Measurements from ENCODE around the gene LHX4.

GRCh38 chr1:180211860-180212229 is 18.2 kb upstream of the LHX4 start:
- TF ChIP-seq RFXAP (CRISPR knock-in tag; IDR thresholded peaks at IDR 0.05; ENCODE audit: borderline replicate concordance) (no peak), MXD1 (CRISPR knock-in tag; IDR thresholded peaks at IDR 0.05) (no peak), CTCF (CRISPR knock-in tag; IDR thresholded peaks at IDR 0.05) (no peak), SETDB1 (CRISPR knock-in tag; IDR thresholded peaks at IDR 0.05; ENCODE audit: borderline replicate concordance) (no peak), ZBTB42 (CRISPR knock-in tag; IDR thresholded peaks at IDR 0.05) (no peak), POLR2AphosphoS5 (IDR thresholded peaks at IDR 0.05; ENCODE audit: low read depth, low read length) (no peak), ELF1 (CRISPR knock-in tag; IDR thresholded peaks at IDR 0.05) (no peak), ZNF318 (CRISPR knock-in tag; IDR thresholded peaks at IDR 0.05) (no peak), ZFP37 (CRISPR knock-in tag; IDR thresholded peaks at IDR 0.05; ENCODE audit: borderline replicate concordance) (no peak), POLR2A (IDR thresholded peaks at IDR 0.05; ENCODE audit: insufficient read depth in 1 of 2, low read depth in 2 of 2, low read length in 2 of 2) (no peak), PHF20 (CRISPR knock-in tag; IDR thresholded peaks at IDR 0.05) (no peak), RBFOX2 (IDR thresholded peaks at IDR 0.05; ENCODE audit: low read depth, low read length) (no peak), ZNF207 (IDR thresholded peaks at IDR 0.05; ENCODE audit: borderline replicate concordance) (no peak)
